T-helper 2 cell (primary cell): ENCODE data around the gene FUNDC2.

Experiments used
- DNase-seq, 5 experiments: peaks; one replicate each; pipeline versions ENCODE4 v3.0.0 to v3.0.0-alpha.2; 2012 to 2022

Gene FUNDC2

GRCh38 chrX:155023907-155024833, 2.5 kb upstream of the FUNDC2 start:
- no peak for DNase-seq

GRCh38 chrX:155026420-155026726, 271 bp upstream of the FUNDC2 start:
- DNase-seq, result no peak

GRCh38 chrX:155027509-155028066, 944 bp downstream of the FUNDC2 start:
- DNase-seq, result peak in 2 of 5 experiments; percentile 9 to 70

GRCh38 chrX:155028129-155028528, 1.5 kb downstream of the FUNDC2 start:
- DNase-seq, result peak in 1 of 5 experiments; percentile 34

GRCh38 chrX:155028877-155029291, 2.2 kb downstream of the FUNDC2 start:
- no peak for DNase-seq

DNA sequence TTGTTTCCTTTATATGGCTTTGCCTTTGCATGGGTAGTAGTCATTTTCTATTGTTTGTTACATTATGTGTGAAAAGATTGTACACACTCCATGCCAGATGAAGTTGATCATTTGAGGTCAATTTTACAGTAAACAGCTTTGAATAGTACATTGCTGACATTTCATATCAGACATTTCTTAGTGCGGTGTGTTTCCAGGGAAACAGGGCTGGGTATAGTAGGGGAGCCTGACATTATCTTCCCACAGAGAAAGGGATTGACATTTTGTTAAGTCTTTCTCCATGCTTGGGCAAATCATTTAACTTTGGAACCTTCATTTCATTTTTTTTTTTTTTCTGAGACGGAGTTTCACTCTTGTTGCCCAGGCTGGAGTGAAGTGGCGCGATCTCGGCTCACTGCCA, 5.0 kb downstream of the FUNDC2 start:
- no peak for DNase-seq

- DNase-seq, result no peak
Measured at GRCh38 chrX:155035688-155036087, 9.0 kb downstream of the FUNDC2 start.

DNA sequence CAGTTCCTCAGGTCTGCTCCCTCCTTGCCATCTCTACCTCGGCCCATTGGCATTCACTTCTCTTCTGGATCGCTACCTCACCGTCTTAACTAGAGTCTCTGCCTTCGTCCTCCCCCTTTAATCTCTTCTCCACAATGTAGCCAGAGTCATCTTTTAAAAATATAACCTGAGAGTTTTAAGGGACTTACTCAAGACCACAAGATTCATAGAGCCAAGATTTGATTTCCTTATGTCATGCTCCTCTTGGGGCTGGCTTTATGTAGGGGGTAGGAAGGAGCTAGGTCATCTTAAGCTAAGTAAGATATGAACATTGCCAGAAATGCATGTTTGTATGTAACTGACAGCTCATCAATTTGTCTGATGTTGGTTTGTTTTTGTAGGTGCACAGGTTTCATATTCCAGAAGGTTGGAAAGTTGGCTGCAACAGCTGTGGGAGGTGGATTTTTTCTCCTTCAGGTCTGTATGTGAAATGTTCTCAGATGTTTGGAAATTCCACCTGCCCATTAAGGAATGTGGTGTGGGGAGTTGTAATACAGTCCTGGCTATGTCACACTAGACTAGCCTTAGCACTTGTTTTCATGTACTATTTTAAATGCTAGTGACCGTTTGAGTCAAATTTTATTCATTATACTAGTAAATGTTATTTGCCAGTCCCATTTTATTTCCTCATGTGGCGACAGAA, 19.6 kb downstream of the FUNDC2 start:
- no peak for DNase-seq

DNA sequence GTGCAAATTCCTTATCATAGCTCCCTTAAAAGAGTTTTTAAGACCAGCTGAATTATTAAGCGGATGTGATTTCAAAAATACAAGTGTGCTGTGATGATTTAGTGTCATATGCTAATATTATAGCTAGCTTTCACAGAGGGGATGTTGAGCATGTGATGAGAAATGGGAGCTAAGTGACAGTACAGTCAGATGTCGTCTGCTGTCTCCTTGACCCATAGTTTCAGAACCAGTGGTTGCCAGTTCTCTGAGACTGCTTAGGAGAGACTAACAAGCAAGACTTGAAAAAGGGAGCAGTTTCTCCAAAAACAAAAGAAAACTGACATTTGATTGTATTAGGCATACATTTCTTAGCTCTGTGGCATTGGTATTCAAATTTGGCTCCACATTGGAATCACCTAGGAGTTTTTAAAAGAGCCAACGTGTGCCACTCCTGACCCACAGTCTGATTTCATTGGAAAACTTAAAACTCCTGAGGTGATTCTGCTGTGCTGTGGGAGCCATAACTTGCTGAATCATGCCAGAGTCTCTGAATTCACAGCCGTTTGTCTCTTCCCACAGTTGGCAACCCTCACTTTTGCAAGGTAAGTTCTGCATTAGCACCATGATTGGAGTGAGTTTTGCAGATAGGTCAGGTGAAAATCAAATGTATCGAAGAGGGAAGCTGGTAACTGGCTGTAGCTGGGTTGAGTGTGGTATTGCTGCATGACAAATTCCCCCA, 20.3 kb downstream of the FUNDC2 start:
- no peak for DNase-seq

GRCh38 chrX:155048977-155049619, 22.5 kb downstream of the FUNDC2 start:
- peak in 1 of 5 experiments; percentile 64 for DNase-seq

DNA sequence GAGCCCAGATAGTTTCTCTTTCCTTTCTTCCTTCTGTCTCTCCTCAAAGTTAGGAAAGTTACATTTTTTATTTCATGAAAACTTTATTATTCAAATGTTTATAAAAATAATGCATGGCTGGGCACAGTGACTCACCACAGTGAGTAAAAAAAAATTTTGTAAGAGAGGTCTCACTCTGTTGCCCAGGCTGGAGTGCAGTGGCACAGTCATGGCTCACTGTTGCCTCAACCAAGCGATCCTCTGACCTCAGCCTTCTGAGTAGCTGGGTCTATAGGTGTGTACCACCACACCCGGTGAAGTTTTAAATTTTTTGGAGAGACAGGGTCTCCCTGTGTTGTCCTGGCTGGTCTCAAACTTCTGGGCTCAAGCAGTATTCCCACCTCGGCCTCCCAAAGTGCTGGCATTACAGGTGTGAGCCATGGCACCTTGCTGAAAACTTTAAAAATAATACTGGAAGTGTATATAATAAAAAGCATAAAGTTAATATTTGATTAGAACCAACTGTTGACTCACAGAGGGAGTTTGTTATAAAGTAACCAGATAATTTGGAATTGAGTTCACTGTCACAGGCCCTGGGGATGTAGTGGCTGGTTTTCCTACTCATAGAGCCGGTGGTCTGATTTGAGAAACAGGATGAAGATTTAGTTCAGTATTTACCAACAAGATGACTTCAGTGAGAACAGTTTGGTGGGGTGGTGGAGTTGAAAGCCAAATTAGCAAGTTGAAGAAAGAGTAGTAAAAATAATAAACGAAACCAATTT, 26.3 kb downstream of the FUNDC2 start:
- DNase-seq, result no peak

DNA sequence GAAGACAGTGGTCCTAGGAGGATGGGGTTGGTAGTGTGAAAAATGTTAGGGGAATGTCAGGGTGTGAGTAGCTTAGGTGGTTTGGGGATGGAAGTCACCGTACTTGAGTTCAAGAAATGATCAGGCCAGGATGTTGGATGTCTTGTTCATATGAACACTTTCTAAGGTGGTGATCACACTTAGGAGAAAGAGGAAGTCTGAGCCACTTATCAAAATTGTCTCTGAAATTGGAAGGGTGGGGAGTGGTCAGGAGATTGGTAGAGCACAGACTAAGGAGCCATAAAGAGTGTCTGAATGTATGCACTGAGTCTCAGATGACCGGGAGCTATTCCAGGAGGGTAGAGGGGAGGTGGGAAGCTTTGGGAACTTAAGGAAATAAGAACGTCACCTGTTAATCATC, 27.0 kb downstream of the FUNDC2 start:
- DNase-seq, result no peak

DNA sequence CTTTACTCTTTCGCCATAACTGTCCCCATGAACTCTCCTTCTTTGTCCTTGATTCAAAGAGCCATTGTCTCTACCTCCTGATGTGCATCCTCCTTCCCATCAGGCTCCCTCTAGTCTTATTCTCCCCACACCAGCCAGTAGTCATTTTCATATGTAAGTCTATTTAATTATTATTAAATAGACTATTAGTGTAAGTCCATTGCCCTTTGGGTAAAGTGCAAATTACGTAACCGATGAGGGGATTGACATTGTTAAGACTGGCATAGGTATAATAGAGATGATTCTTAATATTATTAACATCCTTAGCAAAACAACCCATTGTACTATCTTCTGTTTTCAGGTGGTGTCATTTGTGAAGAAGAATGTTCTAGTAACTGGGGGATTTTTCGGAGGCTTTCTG, 27.6 kb downstream of the FUNDC2 start:
- DNase-seq, result no peak

GRCh38 chrX:155055494-155055893, 28.9 kb downstream of the FUNDC2 start:
- DNase-seq, result peak in 1 of 5 experiments; percentile 67

DNA sequence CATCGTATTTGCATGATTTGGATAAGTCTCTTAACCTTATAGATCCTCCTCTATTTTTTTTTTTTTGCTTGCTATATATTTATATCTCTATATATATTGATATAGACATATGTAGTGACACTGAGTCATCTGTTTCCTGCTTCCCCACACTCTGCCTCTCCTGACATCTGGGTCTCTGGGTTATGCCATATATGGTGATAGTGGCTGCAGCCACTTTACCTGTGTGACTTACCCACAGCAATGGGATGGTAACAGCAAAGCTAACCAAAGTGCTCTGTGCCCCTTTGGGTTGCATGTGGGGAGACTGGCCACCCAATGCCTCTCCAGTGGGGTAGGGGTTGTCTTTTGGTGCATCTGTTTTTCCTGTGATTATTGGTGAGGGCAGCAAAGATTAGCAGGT, 29.8 kb downstream of the FUNDC2 start:
- DNase-seq, result peak in 1 of 5 experiments; percentile 38

DNA sequence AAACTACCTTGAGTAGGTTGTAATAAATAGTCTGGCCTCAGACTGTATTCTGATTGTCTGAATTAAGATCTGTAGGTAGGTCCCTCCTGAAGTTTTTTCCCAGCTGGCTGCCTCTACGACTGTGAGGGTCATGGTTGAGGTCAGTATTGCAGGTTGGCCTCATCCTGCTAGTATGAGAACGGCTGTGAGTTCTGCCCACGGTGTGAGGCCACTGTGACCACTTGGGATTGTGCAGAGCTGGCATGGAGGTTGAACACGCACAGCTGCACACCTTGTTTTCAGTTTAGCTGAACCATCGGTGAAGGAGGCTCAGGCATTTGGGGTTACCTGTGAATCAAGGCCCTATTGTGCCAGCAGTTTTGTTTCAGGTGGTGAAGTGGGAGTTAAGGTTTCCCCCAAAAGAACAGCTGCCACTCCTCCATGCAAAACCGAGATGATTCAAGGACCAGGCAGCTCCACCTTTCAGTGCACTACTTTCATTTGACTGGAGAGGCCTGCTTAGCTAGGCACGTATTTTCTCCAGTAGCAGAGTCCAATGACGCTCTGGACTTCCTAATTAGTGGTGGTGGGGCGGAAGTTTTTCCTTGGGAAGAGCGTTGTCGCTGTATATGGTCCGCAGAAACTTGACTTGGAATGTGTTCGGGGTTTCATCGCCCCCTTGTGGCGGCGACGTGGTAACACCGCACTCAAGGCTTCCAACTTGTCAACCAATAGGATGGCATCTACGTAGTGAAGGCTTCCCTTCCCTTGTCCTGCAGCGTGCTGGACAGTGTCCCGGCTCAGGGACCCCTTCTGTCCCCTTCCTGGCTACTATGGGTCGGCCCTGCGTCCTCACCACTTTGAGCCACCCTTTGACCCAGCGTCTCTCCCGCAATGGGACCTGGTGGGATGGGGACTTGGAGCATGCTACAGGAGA, 30.5 kb downstream of the FUNDC2 start:
- peak; percentile 9 to 61 (median 29) for DNase-seq

GRCh38 chrX:155061760-155062159, 35.1 kb downstream of the FUNDC2 start:
- DNase-seq, result no peak

GRCh38 chrX:155065035-155065734, 38.5 kb downstream of the FUNDC2 start:
- no peak for DNase-seq

GRCh38 chrX:155068165-155068564, 41.5 kb downstream of the FUNDC2 start:
- no peak for DNase-seq

- DNase-seq, result no peak
Measured at GRCh38 chrX:155069414-155069813, 42.8 kb downstream of the FUNDC2 start.
